NCI-H1092 treated with DMSO at 0.1 percent for 48 hours (cell line): ENCODE data around the gene GMPS.
"Not testable (repeated sequence)": the region's sequence is repeated elsewhere in the genome, so short reads cannot be mapped to it uniquely, and the experiment has no call there.

Experiments used
- DNase-seq: peaks from one replicate; lab custom pipeline; 2025; lab: John Stamatoyannopoulos, UW

Gene GMPS

DNA sequence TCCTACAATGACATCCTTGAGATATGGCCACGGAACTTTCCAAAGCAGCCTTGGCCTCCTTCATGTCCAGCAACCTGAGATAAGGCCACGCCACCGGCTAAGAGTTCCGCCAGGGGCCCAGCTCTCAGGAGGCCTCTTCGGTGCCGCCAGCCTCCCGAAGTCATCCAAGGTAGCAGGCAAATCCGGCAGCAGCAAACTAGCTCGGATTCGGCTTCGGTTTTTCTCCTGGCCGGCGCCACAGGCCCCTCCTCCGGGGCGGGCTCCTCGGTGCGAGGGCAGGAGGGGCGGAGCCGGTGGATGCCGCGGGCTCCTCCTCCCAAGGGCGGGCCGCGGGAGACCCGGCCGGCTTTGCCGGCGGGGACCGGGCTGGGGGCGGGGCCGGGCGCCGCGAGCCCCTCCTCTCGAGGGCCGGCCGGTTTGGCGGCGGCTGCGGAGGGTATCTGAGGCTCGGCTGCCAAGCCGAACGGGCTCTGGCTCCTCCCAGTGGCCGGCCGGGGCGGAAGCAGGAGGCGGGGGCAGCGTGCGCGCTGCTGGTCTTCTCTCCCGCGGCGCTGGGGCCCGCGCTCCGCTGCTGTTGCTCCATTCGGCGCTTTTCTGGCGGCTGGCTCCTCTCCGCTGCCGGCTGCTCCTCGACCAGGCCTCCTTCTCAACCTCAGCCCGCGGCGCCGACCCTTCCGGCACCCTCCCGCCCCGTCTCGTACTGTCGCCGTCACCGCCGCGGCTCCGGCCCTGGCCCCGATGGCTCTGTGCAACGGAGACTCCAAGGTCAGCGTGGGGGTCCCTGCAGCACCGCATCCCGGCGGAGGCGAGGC, at the start of gene GMPS:
Gene GMPS, plus strand, starts transcription at position 518 of the 812 bp plus-strand sequence. Its CDS starts 221 bp downstream, at position 739.
- DNase-seq = peak; percentile 98

DNA sequence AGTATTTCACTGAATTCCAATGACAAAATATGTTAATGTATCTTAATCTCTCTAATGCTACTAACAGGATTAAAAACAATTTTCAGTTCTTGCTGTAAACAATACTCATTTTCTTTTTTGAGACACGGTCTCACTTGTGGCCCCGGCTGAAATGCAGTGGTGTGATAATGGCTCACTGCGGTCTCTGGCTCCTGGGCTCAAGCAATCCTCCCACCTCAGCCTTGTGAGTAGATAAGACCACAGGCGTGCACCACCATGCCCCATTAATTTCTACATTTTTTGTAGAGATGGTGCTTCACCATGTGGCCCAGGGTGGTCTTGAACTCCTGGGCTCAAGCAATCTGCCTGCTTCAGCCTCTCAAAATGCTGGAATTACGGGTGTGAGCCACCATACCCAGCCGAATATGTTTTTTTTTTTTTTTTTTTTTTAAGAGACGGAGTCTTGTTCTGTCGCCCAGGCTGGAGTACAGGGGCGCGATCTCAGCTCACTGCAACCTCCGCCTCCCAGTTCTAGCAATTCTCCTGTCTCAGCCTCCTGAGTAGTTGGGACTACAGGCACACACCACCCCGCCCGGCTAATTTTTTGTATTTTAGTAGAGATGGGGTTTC, 41.9 kb upstream of the GMPS start:
- DNase-seq = not testable (repeated sequence)

DNA sequence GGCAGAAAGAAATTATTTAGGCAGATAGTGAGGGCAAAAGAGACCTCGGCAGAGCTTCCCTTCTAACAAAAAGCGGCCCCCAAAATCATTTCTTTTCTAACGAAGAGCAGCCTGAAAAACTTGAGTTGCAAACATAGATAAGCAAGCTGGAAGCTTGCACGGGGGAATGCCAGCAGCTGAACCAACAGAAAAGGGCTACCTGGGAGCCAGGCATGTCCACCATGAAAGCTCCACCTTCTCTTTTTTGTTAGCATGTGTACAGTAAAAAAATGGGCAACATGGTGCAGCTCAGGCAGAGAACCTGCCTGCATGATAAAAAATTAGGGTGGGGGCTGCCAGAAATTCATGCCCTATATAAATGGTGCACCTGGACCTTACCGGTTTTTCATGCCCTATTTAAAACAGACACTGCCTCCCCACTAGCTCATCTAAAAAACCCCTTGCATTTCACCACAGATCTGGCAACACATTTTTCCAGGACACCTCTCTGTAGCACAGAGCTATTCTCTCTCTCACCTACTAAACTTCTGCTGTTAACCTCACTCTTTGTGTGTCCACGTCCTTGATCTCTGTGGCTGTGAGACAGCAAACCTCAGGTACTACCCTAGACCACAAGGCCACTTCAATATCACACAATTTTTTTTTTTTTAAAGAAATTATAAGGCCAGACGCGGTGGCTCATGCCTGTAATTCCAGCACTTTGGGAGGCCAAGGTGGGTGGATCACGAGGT, 34.9 kb upstream of the GMPS start:
- no peak for DNase-seq

DNA sequence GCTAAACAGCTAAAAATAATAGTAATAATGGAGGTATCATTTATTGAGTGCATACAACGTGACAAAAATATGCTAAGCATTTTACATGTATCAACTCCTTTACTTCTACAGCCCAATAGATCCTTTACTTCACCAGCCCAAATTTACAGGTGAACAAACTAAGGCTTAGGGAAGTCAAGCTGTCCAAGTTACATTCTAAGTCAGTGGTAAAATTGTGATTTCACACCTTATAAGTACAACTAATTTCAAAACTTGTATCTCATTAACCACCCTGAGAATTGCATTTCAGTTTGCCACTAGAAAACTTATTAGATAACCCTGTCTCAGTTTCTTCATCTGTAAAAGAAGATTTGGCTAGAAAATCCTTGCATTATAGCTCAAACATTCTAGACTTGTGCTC, 26.9 kb upstream of the GMPS start:
- no peak for DNase-seq

DNA sequence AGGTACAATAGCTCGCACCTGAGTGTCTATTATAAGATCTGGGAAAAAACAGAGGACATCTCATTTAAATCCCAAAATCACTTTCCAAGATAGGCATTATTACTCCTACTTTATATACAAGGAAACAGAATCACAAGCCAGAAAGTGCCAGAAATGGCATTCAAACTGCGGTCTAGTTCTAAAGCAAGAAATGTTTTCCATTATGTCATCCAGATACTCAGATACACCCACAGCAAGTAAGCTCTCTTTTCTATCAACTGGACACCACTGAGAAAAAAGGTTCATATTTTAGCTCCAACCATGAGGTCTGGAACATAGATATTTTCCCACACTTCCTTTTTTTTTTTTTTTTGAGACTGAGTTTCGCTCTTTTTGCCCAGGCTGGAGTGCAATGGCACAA, 24.3 kb upstream of the GMPS start:
- no peak for DNase-seq

DNA sequence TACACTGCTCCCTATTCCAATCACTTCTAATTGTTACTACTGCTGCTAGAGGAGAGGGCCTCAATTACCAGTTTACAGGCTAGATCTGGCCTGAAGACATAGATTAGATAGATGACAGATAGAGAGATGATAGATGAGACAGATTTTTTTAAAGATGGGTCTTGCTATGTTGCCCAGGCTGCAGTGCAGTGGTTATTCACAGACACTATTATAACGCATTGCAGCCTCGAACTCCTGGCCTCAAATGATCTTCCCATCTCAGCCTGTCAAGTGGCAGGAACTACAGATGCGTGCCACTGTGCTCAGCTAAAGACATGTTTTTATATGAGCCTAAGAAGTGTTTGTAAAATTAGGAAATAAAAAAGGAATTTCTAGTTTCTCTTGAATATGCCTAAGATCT, 22.5 kb upstream of the GMPS start:
- no peak for DNase-seq

DNA sequence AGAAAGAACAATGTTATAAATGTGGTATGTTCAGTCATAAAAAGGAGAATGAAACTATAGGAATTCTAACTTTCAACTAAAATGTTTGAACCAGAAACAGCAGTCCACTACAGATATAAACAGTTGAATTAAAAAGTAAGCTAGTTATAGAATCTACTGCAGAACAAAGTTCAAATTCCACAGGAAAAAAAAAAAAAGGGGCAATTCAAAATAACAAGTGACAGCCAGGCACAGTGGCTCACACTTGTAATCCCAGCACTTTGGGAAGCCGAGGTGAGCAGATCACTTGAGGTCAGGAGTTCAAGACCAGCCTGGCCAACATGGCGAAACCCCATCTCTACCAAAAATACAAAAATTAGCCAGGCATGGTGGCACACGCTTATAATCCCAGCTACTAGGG, 21.0 kb upstream of the GMPS start:
- not testable (repeated sequence) for DNase-seq

DNA sequence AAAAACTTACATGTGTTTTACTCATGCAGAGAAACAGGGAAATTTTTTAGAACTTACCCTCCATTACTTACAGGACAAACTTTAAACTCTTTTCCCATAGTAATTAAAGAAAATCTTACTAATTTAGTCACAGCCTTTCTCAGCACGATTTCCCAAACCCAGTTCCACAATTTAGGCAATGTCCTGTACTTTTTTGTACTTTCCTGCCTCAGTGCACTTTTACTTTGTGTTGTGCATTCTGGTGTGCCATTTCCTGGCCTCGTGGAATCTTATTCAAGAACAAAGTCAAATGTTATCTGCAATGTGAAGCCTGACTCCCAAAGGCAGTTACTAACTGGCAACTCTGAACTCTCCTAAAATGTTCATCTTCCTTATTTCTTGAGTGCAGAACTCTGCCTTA, 18.1 kb upstream of the GMPS start:
- DNase-seq = no peak

DNA sequence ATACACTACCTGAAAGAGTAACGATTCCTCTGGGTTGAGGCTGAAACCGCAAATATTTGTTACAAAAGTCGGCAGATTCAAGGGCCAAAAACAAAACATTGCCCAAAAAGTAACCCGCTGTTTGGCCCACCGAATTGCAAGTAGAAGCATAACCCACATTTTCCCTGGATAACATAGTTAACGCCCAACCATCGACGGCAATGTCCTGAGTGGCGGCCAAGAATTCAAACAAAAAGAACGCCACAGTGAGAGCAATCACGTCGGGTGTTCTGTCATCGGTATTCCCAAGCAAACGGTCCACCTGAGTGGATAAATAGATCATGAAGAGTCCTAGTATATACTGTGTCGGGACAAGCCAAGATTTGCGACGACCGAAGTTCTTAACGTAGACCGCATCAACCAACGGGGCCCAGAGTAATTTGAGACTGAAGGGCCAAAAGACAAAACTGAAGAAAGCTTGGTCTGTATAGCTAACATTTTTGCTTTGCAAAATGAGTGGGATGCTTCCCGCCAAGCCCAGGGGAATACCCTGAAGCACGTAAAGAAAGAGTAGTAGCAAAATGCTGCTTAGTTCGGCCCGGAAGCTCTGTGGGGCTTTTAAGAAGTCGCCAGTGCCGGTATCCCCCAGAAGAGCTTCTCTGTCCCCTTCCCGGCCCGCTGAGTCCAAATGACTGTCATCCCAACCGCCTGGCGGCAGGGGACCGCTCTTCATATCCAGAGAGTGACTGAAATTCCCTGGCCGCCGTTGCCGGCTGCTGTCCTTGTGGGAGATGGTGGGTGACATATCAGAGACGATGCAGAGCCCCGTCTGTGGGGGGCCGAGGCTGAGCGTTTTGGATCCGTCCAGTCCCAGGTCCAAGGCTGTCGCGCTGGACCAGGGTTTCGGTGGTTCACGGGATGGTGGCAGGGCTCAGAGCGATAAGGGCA, 17.0 kb upstream of the GMPS start:
- DNase-seq = peak; percentile 7

DNA sequence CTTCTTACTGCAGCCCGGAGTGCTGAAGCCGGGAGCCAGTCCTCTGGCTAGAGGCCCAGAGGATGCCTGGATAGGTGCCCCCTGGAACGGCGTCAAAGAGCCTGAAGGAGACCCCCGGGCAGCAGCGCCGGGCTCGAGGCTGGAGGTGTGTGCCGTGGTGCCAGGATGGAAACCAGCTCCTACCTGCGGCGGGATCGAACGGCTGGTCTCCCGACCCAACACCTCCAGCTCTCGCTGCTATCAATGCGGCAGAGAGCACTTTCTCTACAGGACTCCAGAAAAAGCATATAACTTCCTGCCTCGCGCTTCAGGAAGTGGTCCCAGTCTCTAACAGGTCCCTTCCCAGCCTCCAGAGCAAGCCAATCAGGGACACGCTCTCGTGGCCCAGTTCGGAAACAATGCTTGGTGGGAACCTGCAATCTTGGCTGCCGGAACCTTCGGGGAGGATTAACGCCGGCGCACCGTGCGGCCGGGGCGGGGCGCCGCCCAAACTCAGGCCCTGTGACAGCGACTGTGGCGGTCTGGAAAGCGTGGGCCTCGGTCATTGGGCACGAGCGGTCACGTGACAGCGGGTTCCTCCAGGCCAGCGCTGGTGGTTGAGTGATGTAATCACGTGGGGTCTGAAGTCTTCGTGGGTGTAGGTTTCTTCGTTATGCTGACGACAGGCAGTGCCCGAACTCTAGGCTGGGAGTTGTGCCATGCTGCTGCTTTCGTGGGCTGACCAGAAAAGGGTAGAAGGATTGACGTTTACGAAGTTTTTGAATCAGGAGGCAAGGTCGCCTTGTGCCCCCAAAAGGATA, 16.1 kb upstream of the GMPS start, which contains the start of gene SLC33A1:
Gene SLC33A1, minus strand, starts transcription at position 287 of the 800 bp plus-strand sequence. CDS start 430 bp downstream, outside the sequence.
- peak; percentile 99 for DNase-seq

DNA sequence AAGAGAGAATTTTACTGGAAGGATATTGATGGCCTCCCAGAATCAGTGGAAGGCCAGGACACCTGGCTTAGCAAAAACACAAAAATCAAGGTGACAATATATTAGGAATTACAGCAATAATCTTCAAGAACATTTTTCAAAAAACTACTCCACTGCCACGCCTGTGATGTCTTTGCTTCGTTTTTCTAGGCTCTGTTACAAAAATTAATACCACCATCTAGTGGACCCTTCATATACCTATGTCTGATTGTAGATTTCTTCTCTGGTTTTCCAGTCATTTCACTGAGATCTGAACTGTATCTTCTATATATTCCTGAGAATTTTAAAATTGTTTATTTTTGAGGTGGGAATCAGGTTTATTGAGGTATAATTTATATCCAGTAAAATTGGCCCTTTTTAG, 10.6 kb upstream of the GMPS start:
- peak; percentile 38 for DNase-seq

DNA sequence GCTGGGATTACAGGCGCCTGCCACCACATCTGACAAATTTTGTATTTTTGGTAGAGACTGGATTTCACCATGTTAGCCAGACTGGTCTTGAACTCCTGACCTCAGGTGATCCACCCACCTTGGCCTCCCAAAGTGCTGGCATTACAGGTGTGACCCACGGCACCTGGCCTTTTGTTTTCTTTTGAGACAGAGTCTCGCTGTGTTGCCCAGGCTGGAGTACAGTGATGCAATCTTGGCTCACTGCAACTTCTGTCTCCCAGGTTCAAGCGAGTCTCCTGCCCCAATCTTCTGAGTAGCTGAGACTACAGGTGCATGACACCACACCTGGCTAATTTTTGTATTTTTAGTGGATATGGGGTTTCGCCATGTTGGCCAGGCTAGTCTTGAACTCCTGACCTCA, 10.0 kb upstream of the GMPS start:
- DNase-seq = not testable (repeated sequence)

DNA sequence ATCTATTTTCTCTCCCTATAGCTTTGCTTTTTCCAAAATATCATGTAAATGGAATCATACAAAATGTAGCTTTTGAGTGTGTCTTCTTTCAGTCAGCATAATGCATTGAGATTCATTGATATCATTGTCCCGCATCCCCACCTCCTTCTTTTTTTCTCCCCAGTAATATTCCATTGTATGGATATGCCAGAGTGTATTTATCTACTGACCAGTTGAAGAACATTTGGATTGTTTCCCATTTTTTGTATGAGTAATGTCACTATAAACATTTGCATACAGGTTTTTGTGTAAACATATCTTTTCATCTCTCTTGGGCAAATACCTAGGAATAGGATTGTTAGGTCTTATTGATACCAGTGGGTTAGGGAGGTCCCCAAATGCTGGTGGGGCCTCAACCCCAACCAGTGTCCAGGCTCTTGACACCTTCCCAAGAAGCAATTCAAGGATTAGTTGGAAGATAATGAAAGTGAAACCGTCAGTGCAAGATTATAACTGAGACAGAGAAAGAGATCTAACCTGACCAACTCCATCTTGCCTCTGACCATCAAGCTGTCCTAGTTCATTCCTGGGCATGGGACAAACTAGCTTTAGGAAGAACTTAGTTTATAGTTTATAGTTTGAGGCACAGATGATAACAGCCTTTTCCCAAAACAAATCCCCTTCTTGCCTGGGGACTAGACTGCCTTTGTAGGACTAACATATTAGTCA, 8.8 kb upstream of the GMPS start:
- DNase-seq = no peak

DNA sequence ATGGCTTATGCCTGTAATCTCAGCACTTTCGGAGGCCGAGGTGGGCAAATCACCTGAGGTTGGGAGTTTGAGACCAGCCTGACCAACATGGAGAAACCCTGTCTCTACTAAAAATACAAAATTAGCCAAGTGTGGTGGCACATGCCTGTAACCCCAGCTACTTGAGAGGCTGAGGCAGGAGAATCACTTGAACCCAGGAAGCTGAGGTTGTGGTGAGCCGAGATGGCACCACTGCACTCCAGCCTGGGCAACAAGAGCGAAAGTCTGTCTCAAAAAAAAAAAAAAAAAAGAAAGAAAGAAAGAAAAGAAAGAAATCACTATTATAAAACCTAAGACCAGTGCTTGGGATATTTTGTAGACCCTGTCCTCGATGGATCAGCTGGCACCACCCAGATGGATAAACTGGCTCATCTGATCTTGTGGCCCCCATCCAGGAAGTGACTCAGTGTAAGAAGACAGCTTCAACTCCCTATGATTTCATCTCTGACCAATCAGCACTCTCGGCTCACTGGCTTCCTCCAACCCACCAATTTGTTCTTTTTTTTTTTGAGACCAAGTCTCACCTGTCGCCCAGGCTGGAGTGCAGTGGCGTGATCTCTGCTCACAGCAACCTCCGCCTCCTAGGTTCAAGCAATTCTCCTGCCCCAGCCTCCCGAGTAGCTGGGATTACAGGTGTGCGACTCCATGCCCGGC, 8.0 kb upstream of the GMPS start:
- not testable (repeated sequence) for DNase-seq

DNA sequence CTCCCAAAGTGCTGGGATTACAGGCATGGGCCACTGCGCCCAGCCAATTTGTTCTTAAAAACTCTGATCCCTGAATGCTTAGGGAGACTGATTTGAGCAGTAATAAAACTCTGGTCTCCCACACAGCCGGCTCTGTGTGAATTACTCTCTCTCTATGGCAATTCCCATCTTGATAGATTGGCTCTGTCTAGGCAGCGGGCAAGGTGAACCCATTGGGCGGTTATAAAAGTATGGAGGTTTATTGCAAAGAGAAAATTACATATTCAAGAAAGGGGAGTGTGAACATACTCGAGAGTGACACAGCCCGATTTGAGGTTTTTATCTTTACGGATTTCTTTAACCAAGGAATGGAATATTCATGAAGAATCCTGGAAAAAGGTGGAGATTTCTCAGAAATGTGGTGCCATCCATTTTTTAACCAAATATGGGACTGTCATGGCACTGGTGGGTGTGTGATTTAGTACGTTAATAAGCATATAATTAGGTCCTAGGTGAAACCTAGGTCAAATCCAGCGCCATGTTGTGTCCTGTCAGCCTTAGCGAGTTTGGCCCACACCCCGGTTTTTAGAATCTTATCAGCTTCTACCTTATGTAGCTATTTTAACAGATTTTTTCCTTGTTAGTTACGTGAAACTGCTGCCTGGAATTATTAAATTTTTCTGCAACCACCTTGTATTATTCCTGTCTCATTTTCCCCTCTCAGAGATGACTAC, 7.2 kb upstream of the GMPS start:
- DNase-seq = no peak

DNA sequence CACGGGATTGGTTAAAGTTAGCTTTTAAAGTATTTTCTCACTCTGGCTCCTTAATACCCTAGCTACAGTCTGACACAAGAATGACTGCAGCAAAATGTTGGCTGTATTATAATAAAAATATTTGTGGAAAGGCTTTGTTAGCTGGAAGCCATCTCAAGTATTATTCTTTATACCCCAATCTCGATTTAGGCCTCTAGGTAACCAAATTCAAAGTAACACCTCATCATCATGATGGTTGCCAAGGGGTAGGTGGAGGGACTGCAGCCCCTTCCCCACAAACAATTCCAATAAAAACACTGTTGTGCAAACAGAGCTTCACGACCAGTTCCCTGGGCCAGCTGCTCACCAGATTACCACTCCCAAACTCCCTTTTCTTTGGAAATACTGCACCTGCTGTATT, 759 bp upstream of the GMPS start:
- DNase-seq = no peak

DNA sequence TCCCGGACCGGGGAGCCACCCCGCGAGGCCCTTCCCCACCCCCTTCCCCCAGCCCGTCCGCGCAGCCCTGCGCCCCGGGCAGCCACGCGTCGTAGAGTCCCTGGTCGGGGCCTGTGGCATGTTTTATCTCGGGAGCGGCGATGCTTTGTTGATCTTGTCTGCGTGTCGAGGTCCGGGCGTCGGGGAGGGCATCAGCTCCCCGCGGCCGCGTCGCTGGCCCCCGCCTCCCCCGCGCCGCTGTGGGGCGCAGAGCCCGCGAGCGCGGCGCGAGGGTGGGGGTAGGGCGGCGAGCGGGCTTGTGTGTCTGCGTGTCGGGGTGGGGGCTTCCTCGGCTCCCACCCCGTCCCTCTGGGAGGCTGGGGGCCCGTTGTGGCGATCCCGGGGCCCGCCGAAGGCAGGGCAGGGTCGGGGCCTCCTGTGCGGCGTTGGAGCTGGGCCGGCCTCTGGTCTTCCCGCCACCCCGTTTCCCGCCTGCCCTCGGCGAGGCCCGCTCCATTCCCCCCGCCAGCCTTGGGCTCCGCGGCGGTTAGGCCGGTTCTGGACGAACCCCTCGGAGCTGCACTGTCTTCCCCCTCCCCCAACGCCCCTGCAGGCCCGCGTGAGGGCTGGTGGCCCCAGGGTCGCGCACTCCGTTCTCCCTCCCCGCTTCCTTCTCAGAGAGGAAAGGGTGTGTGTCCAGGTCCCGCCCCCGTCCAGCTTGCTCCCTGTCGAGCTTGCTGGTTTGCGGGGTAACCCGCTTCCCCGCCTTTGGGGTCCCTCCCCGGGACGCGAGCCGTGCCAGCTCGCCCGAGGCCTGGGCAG, 695 bp downstream of the GMPS start:
- DNase-seq = peak; percentile 30

DNA sequence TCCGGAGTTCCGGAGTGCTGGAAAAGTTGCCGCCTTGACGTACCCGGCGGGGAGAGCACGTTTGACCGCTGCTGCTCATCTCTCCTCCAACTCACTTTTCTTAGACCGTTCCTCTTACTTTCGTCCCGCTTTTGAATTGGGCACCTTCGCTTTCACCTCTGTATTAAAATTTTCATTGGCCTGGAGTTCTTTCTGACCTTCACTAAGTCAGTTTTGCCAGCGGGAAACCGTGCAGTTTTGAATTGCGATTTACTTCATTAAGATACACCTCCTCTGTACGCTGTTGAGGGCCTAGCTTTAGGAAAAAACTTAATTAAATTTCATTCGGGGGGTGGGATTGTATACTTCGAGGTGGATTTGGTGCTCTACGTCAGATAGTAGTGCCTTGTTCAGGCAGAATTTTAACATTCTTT, 1.3 kb downstream of the GMPS start:
- DNase-seq = no peak
